Endodermal cell (in vitro differentiated cells): Measurements from ENCODE around the gene C3orf52. TPM values are rescaled to one million over a fixed set of nuclear protein-coding genes. Genes with fewer than 3 reads are reported as not detected.

Experiments
- DNase-seq: peaks from one replicate; pipeline ENCODE4 v3.0.0-alpha.2; 2017
- H3K27ac ChIP-seq: 2 replicates; pipeline ENCODE4 v1.5.1; 2013; ENCODE audit warnings: mild to moderate bottlenecking, low read depth, low read length, moderate library complexity
- H3K27me3 ChIP-seq: 2 replicates; pipeline ENCODE4 v1.6.1; 2013; ENCODE audit warnings: mild to moderate bottlenecking, low read length, moderate library complexity; ENCODE audit not compliant: insufficient read depth, control insufficient read depth, poor library complexity, severe bottlenecking
- H3K36me3 ChIP-seq: 2 replicates; pipeline ENCODE4 v1.7.0; 2013; ENCODE audit warnings: mild to moderate bottlenecking, low read length, moderate library complexity; ENCODE audit not compliant: control insufficient read depth, insufficient read depth
- H3K4me1 ChIP-seq: one replicate; pipeline ENCODE4 v1.7.0; 2013; ENCODE audit warnings: low read length; ENCODE audit not compliant: control insufficient read depth, insufficient read depth
- H3K4me3 ChIP-seq: 2 replicates; pipeline ENCODE4 v1.5.1; 2013; ENCODE audit warnings: mild to moderate bottlenecking, low read length, moderate library complexity
- H3K9ac ChIP-seq: 2 replicates; pipeline ENCODE4 v1.6.1; 2013; ENCODE audit warnings: mild to moderate bottlenecking, low read length, moderate library complexity; ENCODE audit not compliant: poor library complexity, severe bottlenecking; ENCODE audit errors: extremely low read depth
- H3K9me3 ChIP-seq: 2 replicates; pipeline ENCODE4 v1.6.1; 2013; ENCODE audit warnings: mild to moderate bottlenecking, low read length, moderate library complexity; ENCODE audit not compliant: control insufficient read depth
- H3K27ac Mint-ChIP-seq: 2 replicates; pipeline ENCODE4 v1.8.0; 2020; ENCODE audit warnings: mixed read lengths
- H3K27me3 Mint-ChIP-seq: 2 replicates; pipeline ENCODE4 v1.8.0; 2021; ENCODE audit warnings: mild to moderate bottlenecking, mixed read lengths; ENCODE audit not compliant: insufficient read depth
- H3K36me3 Mint-ChIP-seq: 2 replicates; pipeline ENCODE4 v1.8.0; 2020; ENCODE audit warnings: low read depth, mixed read lengths
- H3K4me1 Mint-ChIP-seq: 2 replicates; pipeline ENCODE4 v1.8.0; 2020; ENCODE audit warnings: mixed read lengths
- H3K4me3 Mint-ChIP-seq: 2 replicates; pipeline ENCODE4 v1.8.0; 2020; ENCODE audit warnings: mild to moderate bottlenecking, moderate library complexity, mixed read lengths
- H3K9me3 Mint-ChIP-seq: 2 replicates; pipeline ENCODE4 v1.8.0; 2020; ENCODE audit warnings: mild to moderate bottlenecking, mixed read lengths
- WGBS, 2 experiments: methylation state at CpG; one replicate each; pipeline versions ENCODE4 v1.1.5 to v1.1.7; 2013; ENCODE audit warnings: missing lambda C conversion rate in 2 of 2, mixed read lengths in 1 of 2; ENCODE audit not compliant: insufficient coverage in 1 of 2, insufficient read length in 1 of 2; 5-methylcytosine and 5-hydroxymethylcytosine counted together
- microRNA-seq: library from miRNA; unstranded; fragments of <30 nt; microRNA quantifications from one replicate; pipeline ENCODE4 v1.2.0, GENCODE V29; 2020; ENCODE audit warnings: borderline microRNAs expressed
- total RNA-seq, 2 donors: library from RNA; stranded (reverse); fragmentation: NEBNext Ultra II Directional in 1 of 2; extraction: Animal tissue kit (Norgen Biotek cat#: 25700) in 1 of 2; gene quantifications; 2 replicates in 1 of 2; 3 replicates in 1 of 2; pipeline ENCODE4 v1.2.1, GENCODE V29; 2021
- TF ChIP-seq, protein P1 (sequence below): fragments of 200-600 bp; sonication (generic); conservative IDR thresholded peaks from 2 replicates; pipeline ENCODE4 v1.5.0; 2021; ENCODE audit warnings: antibody characterized with exemption, mild to moderate bottlenecking

Gene C3orf52
- total RNA-seq, 2 donors from 2014 or later = 5.2 to 6.7 TPM

DNA sequence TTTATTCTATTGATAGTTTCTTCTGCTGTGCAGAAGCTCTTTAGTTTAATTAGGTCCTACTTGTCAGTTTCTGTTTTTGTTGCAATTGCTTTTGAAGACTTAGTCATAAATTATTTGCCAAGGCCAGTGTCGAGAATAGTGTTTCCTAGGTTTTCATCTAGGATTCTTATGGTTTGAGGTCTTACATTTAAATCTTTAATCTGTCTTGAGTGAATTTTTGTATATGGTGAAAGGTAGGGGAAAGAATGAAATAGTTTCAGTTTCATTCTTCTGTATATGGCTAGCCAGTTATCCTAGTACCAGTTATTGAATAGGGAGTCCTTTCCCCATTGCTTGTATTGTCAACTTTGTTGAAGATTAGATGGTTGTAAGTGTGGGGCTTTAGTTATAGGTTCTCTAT is 57.5 kb downstream of the C3orf52 start:
- H3K4me3 ChIP-seq = no peak overlapping the region
- Mint-ChIP-seq H3K36me3 (peaks cover 7% of the 10 kb centered on the region), H3K27me3 (no peaks in the 10 kb centered on the region), H3K4me1 (no peaks in the 10 kb centered on the region), H3K27ac (no peak overlapping the region), H3K9me3 (peaks cover 41% of the 10 kb centered on the region), H3K4me3 (no peak overlapping the region)
- 96 to 100% methylated on average over 1 of the region's 1 CpG for WGBS, 2 experiments
- H3K4me1 ChIP-seq = no peaks in the 10 kb centered on the region
- H3K9me3 ChIP-seq = peaks cover 33% of the 10 kb centered on the region
- DNase-seq = no peak
- TF ChIP-seq, protein P1, sequence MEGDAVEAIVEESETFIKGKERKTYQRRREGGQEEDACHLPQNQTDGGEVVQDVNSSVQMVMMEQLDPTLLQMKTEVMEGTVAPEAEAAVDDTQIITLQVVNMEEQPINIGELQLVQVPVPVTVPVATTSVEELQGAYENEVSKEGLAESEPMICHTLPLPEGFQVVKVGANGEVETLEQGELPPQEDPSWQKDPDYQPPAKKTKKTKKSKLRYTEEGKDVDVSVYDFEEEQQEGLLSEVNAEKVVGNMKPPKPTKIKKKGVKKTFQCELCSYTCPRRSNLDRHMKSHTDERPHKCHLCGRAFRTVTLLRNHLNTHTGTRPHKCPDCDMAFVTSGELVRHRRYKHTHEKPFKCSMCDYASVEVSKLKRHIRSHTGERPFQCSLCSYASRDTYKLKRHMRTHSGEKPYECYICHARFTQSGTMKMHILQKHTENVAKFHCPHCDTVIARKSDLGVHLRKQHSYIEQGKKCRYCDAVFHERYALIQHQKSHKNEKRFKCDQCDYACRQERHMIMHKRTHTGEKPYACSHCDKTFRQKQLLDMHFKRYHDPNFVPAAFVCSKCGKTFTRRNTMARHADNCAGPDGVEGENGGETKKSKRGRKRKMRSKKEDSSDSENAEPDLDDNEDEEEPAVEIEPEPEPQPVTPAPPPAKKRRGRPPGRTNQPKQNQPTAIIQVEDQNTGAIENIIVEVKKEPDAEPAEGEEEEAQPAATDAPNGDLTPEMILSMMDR = no peak
- no peak overlapping the region for H3K27ac ChIP-seq
- H3K27me3 ChIP-seq = no peaks in the 10 kb centered on the region
- H3K9ac ChIP-seq = no peak overlapping the region
- H3K36me3 ChIP-seq = no peaks in the 10 kb centered on the region

DNA sequence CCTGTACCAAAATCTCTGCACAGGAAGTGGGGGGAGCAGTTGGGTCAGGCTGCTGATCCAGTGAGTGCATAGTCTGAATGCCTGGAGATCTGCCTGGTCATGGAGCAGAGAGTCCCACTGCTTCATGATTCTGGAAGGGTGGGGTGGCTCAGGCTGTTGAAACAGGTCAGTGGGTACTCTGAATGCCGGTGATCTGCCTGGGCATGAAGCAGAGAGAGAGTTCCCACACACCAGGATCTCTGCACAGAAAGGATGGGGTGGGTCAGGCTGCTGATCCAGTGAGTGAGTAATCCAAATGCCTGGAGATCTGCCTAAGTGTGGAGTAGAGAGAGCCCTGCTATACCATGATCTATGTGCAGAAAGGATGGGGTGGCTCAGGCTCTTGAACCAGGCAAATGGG is 62.9 kb downstream of the C3orf52 start:
- H3K27ac ChIP-seq = no peak overlapping the region
- DNase-seq = no peak
- H3K27me3 Mint-ChIP-seq = no peaks in the 10 kb centered on the region
- no peak overlapping the region for H3K9ac ChIP-seq
- no peaks in the 10 kb centered on the region for H3K27me3 ChIP-seq
- TF ChIP-seq, protein P1 = no peak
- H3K9me3 ChIP-seq = peaks cover 40% of the 10 kb centered on the region
- WGBS, 2 experiments = 94% methylated on average over 1 of the region's 1 CpG; no CpG with 5 or more reads in 1 of the 2 experiments
- no peak overlapping the region for H3K4me3 Mint-ChIP-seq
- H3K4me3 ChIP-seq = no peak overlapping the region
- peaks cover 7% of the 10 kb centered on the region for H3K36me3 Mint-ChIP-seq
- peaks cover 48% of the 10 kb centered on the region for H3K9me3 Mint-ChIP-seq
- H3K36me3 ChIP-seq = no peaks in the 10 kb centered on the region
- H3K4me1 ChIP-seq = no peaks in the 10 kb centered on the region
- H3K27ac Mint-ChIP-seq = no peak overlapping the region
- peaks cover 9% of the 10 kb centered on the region for H3K4me1 Mint-ChIP-seq

DNA sequence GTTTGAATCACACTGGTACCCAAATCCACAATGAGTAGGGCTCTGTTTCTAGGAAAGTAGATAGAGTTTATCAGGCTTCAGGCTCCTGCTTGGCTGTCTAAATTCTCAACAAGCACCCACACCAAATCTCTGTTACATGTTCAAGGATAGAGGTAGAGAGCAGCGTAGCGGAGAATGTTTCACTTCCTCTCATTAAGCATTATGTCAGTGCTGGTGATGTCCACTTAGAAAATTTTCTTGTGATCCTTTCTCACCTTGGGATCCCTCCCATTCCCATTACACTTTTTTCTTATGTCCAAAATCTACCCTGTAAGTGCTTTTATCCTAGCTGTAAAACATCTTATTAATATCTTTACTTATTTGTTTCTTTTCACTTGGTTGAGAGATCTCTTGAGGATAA is 81.6 kb downstream of the C3orf52 start:
- no peaks in the 10 kb centered on the region for H3K27me3 Mint-ChIP-seq
- no peak overlapping the region for H3K4me3 Mint-ChIP-seq
- no peak overlapping the region for H3K9ac ChIP-seq
- DNase-seq = no peak
- peaks cover 6% of the 10 kb centered on the region for H3K9me3 ChIP-seq
- TF ChIP-seq, protein P1 = no peak
- peaks cover 2% of the 10 kb centered on the region for H3K36me3 Mint-ChIP-seq
- no peak overlapping the region for H3K27ac Mint-ChIP-seq
- no peaks in the 10 kb centered on the region for H3K4me1 Mint-ChIP-seq
- no peaks in the 10 kb centered on the region for H3K36me3 ChIP-seq
- no peak overlapping the region for H3K4me3 ChIP-seq
- WGBS, 2 experiments = 96% methylated on average over 2 of the region's 2 CpGs; no CpG with 5 or more reads in 1 of the 2 experiments
- H3K9me3 Mint-ChIP-seq = peaks cover 22% of the 10 kb centered on the region
- H3K4me1 ChIP-seq = no peaks in the 10 kb centered on the region
- H3K27ac ChIP-seq = no peak overlapping the region
- H3K27me3 ChIP-seq = no peaks in the 10 kb centered on the region

Small RNA genes within 50 kb of the gene (microRNA-seq; reads per million reads assigned to microRNA genes)
- not detected for gene MIR567

Other genes starting within 250 kb of the C3orf52 start
- 10 to 100 TPM; 59.5 to 67.4 TPM for gene PHLDB2, start 227.1 kb upstream of the C3orf52 start, total RNA-seq
- 10 to 100 TPM; 27.9 to 38.1 TPM for gene ABHD10, start 107.4 kb upstream of the C3orf52 start, total RNA-seq
- gene TAGLN3, start 87.5 kb upstream of the C3orf52 start, total RNA-seq = 1 to 10 TPM; 1.4 to 3.7 TPM
- not detected for gene TMPRSS7, start 51.7 kb upstream of the C3orf52 start, total RNA-seq
- not detected for gene GCSAM, start 46.9 kb downstream of the C3orf52 start, total RNA-seq
- gene SLC9C1, start 207.8 kb downstream of the C3orf52 start, total RNA-seq = under 1 TPM; 0.24 to 0.66 TPM
- 10 to 100 TPM; 49.2 to 58.6 TPM for gene CD200, start 246.8 kb downstream of the C3orf52 start, total RNA-seq